ENCODE measurements around the gene ZRSR2.
"Not testable (repeated sequence)": the region's sequence is repeated elsewhere in the genome, so short reads cannot be mapped to it uniquely, and the experiment has no call there.

Gene ZRSR2

DNA sequence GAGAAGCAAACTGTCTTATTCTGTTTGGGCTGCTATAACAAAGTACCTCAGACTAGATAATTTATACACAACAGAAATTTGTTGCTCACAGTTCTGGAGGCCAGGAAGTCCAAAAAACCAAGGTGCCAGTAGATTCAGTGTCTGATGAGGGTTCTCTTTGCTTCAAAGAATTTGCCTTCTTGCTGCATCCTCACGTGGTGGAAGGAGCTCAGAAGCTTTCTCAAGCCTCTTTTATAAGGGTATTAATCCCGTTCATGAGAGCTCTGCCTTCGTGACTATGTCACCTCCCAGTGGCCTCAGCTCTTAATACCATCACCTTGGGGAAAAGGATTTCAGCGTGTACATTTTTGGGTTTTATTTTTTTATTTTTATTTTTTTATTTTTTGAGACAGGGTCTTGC is 32.1 kb upstream of the ZRSR2 start:
- no peak overlapping the region for H3K9ac ChIP-seq (ENCODE audit: low read length)
- no peak overlapping the region for H3K27ac ChIP-seq (ENCODE audit: low read depth, low read length)
- H3K36me3 ChIP-seq (ENCODE audit: insufficient read depth, low read length): peaks cover 4% of the 10 kb centered on the region
- no peaks in the 10 kb centered on the region for H3K27me3 ChIP-seq (ENCODE audit: control insufficient read depth in 1 of 2, insufficient read depth in 2 of 2, low read length in 2 of 2)
- H3K9me3 ChIP-seq (ENCODE audit: low read length): no peaks in the 10 kb centered on the region
- no peaks in the 10 kb centered on the region for H3K4me1 ChIP-seq (ENCODE audit: insufficient read depth, low read length)
- no peak overlapping the region for H3K4me3 ChIP-seq (ENCODE audit: low read depth in 1 of 2, low read length in 2 of 2)

DNA sequence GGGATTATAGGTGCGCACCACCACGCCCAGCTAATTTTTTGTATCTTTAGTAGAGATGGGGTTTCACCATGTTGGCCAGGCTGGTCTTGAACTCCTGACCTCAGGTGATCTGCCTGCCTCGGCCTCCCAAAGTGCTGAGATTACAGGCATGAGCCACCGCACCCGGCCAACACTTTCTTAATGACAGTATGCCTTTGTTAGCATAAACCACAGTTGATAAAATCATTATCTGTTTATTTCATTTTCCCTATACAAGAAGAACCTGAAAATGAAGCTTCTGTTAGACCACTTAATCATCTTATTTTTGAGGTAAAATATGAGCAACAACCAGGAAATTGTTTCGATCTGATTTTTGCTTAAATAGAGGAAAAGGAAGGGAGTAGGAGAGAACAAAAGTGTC is 30.4 kb upstream of the ZRSR2 start:
- not testable (repeated sequence) for H3K36me3 ChIP-seq (ENCODE audit: insufficient read depth, low read length); H3K4me1 ChIP-seq (ENCODE audit: insufficient read depth, low read length); H3K27ac ChIP-seq (ENCODE audit: low read depth, low read length); H3K4me3 ChIP-seq (ENCODE audit: low read depth in 1 of 2, low read length in 2 of 2); H3K9ac ChIP-seq (ENCODE audit: low read length); H3K27me3 ChIP-seq (ENCODE audit: control insufficient read depth in 1 of 2, insufficient read depth in 2 of 2, low read length in 2 of 2); H3K9me3 ChIP-seq (ENCODE audit: low read length)

DNA sequence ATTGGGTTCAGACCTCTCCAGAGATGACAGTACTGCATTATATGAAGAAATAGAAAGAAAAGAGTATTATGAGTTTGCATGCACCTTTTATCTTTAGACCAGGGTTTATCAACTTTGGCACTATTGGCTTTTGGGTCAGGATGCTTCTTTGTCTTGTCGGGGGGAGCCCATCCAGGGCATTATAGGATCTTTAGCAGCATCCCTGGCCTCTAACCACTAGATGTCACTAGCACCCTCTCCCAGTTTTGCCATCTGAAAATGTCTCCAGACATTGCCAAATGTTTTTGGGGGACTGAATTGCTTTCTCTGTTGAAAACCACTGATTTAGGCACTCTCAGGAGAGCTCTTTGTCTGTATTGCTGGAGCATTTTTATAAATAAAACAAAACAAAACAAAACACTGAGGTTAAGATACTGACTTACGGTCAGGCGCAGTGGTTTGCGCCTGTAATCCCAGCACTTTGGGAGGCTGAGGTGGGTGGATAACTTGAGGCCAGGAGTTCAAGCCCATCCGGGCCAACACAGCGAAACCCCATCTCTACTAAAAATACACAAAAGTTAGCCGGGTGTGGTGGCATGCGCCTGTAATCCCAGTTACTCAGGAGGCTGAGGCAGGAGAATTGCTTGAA is 28.6 kb upstream of the ZRSR2 start:
- H3K27me3 ChIP-seq (ENCODE audit: control insufficient read depth in 1 of 2, insufficient read depth in 2 of 2, low read length in 2 of 2): no peaks in the 10 kb centered on the region
- H3K4me1 ChIP-seq (ENCODE audit: insufficient read depth, low read length): no peaks in the 10 kb centered on the region
- H3K9ac ChIP-seq (ENCODE audit: low read length): no peak overlapping the region
- no peaks in the 10 kb centered on the region for H3K36me3 ChIP-seq (ENCODE audit: insufficient read depth, low read length)
- H3K27ac ChIP-seq (ENCODE audit: low read depth, low read length): no peak overlapping the region
- no peaks in the 10 kb centered on the region for H3K9me3 ChIP-seq (ENCODE audit: low read length)
- no peak overlapping the region for H3K4me3 ChIP-seq (ENCODE audit: low read depth in 1 of 2, low read length in 2 of 2)

DNA sequence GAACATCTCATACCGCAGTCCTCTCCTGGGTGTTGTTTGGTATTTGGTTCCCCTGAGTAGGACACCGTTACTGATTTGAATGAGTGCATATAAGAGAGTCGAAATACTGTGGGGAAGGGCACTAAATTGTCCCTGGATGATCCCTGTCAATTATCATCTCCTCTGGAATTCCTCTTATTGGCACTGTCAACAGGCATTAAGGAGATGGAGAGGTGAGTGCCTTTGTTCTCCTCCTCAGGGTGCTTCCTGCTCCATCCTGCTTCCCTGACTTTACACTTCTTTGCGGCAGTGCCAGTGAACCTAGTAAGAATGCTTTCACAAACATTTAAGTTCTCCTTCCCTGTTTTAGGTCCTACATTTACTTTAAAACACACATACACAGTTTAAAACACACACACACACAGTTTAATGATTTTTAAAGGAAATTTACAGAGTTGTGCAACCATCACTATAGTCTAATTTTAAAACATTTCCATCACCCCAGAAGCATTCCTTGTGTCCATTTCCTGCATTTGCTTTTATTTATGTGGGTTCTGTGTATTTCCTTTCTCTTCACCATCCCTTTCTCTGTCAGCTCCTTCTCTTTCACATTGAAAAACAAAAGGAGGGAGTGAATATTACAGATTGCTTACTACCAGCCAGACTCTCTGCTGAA is 20.9 kb upstream of the ZRSR2 start:
- H3K4me1 ChIP-seq (ENCODE audit: insufficient read depth, low read length): no peaks in the 10 kb centered on the region
- no peaks in the 10 kb centered on the region for H3K9me3 ChIP-seq (ENCODE audit: low read length)
- no peak overlapping the region for H3K27ac ChIP-seq (ENCODE audit: low read depth, low read length)
- peaks cover 7% of the 10 kb centered on the region for H3K36me3 ChIP-seq (ENCODE audit: insufficient read depth, low read length)
- H3K27me3 ChIP-seq (ENCODE audit: control insufficient read depth in 1 of 2, insufficient read depth in 2 of 2, low read length in 2 of 2): no peaks in the 10 kb centered on the region
- H3K4me3 ChIP-seq (ENCODE audit: low read depth in 1 of 2, low read length in 2 of 2): no peak overlapping the region
- no peak overlapping the region for H3K9ac ChIP-seq (ENCODE audit: low read length)

DNA sequence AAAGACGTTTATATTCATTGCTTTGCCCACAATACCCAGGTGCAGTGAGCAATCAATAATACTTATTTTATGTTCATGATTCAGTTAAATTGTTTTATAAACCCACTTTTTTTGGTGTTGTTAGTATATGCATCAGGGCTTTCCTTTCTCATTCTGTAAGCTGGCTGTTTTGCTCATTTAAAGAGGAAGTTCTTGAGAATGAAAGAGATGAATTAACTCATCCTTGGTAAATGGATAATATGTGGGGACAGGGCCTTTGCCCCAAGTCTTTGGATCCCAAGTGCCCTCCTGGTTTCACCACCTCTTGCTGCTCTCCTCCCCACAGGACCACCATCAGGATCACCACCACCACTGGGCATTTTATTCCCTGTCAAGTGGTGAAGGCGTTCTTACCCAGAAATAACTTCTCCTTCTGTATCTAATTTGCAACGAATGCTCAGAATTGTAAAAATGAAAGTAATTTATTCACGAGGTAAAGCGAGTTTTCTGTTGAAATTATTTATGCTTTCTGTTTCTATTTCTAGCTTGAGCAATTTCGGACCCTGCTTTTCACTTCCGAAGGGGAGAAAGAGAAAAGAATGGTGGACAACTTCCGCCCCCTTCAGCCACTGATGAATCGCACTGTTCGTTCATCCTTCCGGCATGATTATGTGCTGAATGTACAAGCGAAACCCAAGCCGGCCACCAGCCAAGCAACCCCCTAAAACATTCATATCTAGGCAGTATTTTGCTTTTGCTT is 8.2 kb upstream of the ZRSR2 start:
- Histone ChIP-seq H3K27ac (ENCODE audit: low read depth, low read length) (no peak overlapping the region), H3K27me3 (ENCODE audit: control insufficient read depth in 1 of 2, insufficient read depth in 2 of 2, low read length in 2 of 2) (no peaks in the 10 kb centered on the region), H3K9me3 (ENCODE audit: low read length) (no peaks in the 10 kb centered on the region), H3K36me3 (ENCODE audit: insufficient read depth, low read length) (peaks cover 18% of the 10 kb centered on the region), H3K4me1 (ENCODE audit: insufficient read depth, low read length) (no peaks in the 10 kb centered on the region), H3K9ac (ENCODE audit: low read length) (no peak overlapping the region), H3K4me3 (ENCODE audit: low read depth in 1 of 2, low read length in 2 of 2) (no peak overlapping the region)

DNA sequence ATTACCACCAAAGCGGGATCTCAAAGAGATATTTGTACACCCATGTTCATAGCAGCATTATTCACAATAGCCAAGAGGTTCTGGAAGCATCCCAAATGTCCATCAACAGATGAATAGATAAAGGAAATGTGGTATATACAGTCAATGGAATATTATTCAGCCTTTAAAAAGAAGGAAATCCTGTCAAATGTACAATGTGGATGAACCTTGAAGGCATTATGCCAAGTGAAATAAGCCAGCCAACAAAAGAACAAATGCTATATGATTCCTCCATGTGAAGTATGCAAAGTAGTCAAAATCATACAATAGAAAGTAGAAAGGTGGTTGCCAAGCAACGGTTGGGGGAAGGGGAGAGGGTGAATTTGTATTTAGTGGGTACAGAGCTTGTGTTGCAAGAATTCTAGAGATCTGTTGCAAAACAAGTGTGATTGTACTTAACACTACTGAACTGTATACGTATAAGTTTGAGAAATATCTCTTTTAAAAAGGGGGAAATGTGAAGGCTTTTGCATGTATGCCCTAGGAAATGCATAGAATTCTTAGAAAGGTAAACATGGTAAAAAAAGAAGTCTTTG is 5.0 kb upstream of the ZRSR2 start:
- Histone ChIP-seq H3K9ac (ENCODE audit: low read length) (no peak overlapping the region), H3K4me3 (ENCODE audit: low read depth in 1 of 2, low read length in 2 of 2) (no peak overlapping the region), H3K27ac (ENCODE audit: low read depth, low read length) (no peak overlapping the region), H3K9me3 (ENCODE audit: low read length) (no peaks in the 10 kb centered on the region), H3K36me3 (ENCODE audit: insufficient read depth, low read length) (peaks cover 10% of the 10 kb centered on the region), H3K4me1 (ENCODE audit: insufficient read depth, low read length) (peaks cover 5% of the 10 kb centered on the region), H3K27me3 (ENCODE audit: control insufficient read depth in 1 of 2, insufficient read depth in 2 of 2, low read length in 2 of 2) (no peaks in the 10 kb centered on the region)

DNA sequence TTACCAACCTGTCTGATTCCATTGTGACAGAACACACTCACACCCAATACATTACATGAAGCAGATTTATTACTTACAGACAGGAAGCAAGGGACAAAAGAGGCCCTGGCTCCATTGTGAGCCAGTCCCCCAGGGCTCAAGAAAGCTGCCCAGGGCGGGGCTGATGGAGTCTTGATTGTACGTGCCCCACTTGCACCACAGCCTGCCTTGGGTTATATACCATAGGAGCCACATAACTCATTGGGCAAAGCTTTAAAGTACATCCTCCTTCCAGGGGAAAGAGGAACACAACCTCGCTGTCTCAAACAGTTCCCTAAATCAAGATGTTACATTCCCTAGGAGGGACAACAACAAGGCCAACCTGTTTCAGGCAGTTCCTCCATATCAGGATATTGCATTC is 3.4 kb upstream of the ZRSR2 start:
- no peak overlapping the region for H3K9ac ChIP-seq (ENCODE audit: low read length)
- peaks cover 9% of the 10 kb centered on the region for H3K36me3 ChIP-seq (ENCODE audit: insufficient read depth, low read length)
- H3K4me1 ChIP-seq (ENCODE audit: insufficient read depth, low read length): peaks cover 5% of the 10 kb centered on the region
- H3K4me3 ChIP-seq (ENCODE audit: low read depth in 1 of 2, low read length in 2 of 2): no peak overlapping the region
- H3K9me3 ChIP-seq (ENCODE audit: low read length): no peaks in the 10 kb centered on the region
- H3K27me3 ChIP-seq (ENCODE audit: control insufficient read depth in 1 of 2, insufficient read depth in 2 of 2, low read length in 2 of 2): no peaks in the 10 kb centered on the region
- H3K27ac ChIP-seq (ENCODE audit: low read depth, low read length): no peak overlapping the region

DNA sequence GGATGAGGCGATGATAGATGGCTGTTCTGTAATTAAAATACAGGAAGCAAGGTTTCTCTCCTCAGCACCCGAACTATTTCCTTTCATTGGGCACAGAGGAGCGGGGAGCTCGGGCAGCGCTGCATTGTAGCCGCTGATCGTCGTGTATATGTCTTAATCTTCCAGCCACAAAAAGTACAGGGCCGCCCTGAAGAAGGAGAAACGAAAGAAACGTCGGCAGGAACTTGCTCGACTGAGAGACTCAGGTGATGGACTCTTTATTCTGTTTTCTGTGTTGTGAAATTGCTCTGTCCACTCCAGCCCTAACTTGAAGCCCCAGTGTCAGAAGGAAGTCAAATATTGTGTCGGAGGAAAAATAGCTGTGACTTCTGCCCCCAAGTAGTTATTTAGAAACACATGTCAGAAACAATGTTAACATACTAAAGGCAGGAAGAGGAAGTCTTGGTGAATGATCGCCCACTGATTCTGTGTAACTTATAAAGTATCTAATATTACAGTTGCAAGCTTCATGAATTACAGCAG is 546 bp downstream of the ZRSR2 start:
- Histone ChIP-seq H3K36me3 (ENCODE audit: insufficient read depth, low read length) (peaks cover 8% of the 10 kb centered on the region), H3K27ac (ENCODE audit: low read depth, low read length) (peak overlapping the region; percentile 36), H3K4me3 (ENCODE audit: low read depth in 1 of 2, low read length in 2 of 2) (peak overlapping the region; percentile 48 to 99), H3K9ac (ENCODE audit: low read length) (peak overlapping the region; percentile 82), H3K27me3 (ENCODE audit: control insufficient read depth in 1 of 2, insufficient read depth in 2 of 2, low read length in 2 of 2) (no peaks in the 10 kb centered on the region), H3K9me3 (ENCODE audit: low read length) (no peaks in the 10 kb centered on the region), H3K4me1 (ENCODE audit: insufficient read depth, low read length) (peaks cover 5% of the 10 kb centered on the region)

DNA sequence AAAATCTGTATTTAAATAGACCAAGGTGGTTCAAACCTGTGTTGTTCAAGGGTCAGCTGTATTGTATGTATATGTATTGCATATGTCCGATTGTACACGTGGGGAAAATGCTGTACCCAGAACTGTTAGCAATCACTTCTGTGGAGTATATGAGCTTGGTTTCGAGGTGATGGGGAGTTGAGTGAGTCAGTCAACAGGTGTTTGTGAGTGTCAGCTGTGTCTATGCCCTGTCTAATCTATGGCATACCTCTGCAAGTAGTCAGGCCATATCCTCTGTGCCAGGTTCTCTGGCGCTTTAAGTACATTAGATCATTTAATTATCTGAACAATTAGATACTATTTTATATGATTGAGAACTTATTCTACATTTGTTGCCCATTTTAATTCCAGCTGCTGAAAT is 7.4 kb downstream of the ZRSR2 start:
- no peak overlapping the region for H3K9ac ChIP-seq (ENCODE audit: low read length)
- H3K9me3 ChIP-seq (ENCODE audit: low read length): no peaks in the 10 kb centered on the region
- H3K27ac ChIP-seq (ENCODE audit: low read depth, low read length): no peak overlapping the region
- no peaks in the 10 kb centered on the region for H3K4me1 ChIP-seq (ENCODE audit: insufficient read depth, low read length)
- H3K27me3 ChIP-seq (ENCODE audit: control insufficient read depth in 1 of 2, insufficient read depth in 2 of 2, low read length in 2 of 2): no peaks in the 10 kb centered on the region
- H3K36me3 ChIP-seq (ENCODE audit: insufficient read depth, low read length): peaks cover 20% of the 10 kb centered on the region
- H3K4me3 ChIP-seq (ENCODE audit: low read depth in 1 of 2, low read length in 2 of 2): no peak overlapping the region

DNA sequence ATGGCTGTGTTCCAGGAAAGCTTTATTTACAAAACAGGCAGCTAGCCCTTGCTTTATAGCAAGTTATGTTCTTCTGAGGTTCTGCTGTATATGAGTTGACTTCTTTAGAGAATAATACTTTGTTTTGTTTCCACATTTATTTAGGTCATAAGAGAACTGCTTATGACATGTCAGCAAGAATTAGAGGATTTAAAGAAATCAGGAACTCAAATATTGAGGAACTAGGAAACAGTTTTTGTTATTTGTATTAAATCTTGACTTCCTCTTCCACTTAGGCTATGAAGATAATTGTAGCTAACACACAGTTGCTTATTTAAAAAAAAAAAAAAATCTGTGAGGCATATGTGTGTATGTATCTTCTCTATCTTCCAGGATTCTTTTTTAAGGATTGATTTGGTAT is 14.3 kb downstream of the ZRSR2 start:
- H3K4me3 ChIP-seq (ENCODE audit: low read depth in 1 of 2, low read length in 2 of 2): no peak overlapping the region
- no peak overlapping the region for H3K9ac ChIP-seq (ENCODE audit: low read length)
- no peak overlapping the region for H3K27ac ChIP-seq (ENCODE audit: low read depth, low read length)
- no peaks in the 10 kb centered on the region for H3K4me1 ChIP-seq (ENCODE audit: insufficient read depth, low read length)
- H3K36me3 ChIP-seq (ENCODE audit: insufficient read depth, low read length): peaks cover 30% of the 10 kb centered on the region
- H3K27me3 ChIP-seq (ENCODE audit: control insufficient read depth in 1 of 2, insufficient read depth in 2 of 2, low read length in 2 of 2): no peaks in the 10 kb centered on the region
- H3K9me3 ChIP-seq (ENCODE audit: low read length): no peaks in the 10 kb centered on the region

DNA sequence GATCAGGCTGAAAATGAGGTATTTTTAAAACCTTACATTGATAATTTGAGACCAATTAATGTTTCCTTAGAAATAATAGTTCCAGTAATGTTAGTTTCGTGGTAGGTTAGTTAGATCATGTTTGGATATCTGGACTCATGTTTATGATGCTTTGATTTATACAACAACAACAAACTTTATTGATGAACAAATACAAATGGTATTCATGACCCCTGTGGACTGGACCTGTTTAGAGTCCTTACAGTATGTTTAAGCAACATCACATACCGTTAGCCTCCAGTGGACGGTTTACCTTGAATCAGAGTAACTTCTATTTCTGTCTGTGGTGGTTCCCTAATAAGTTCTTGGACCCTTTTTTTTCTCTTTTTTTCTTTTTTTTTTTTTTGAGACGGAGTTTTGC is 18.0 kb downstream of the ZRSR2 start:
- Histone ChIP-seq H3K27me3 (ENCODE audit: control insufficient read depth in 1 of 2, insufficient read depth in 2 of 2, low read length in 2 of 2) (no peaks in the 10 kb centered on the region), H3K9ac (ENCODE audit: low read length) (no peak overlapping the region), H3K4me3 (ENCODE audit: low read depth in 1 of 2, low read length in 2 of 2) (no peak overlapping the region), H3K36me3 (ENCODE audit: insufficient read depth, low read length) (peaks cover 30% of the 10 kb centered on the region), H3K4me1 (ENCODE audit: insufficient read depth, low read length) (no peaks in the 10 kb centered on the region), H3K27ac (ENCODE audit: low read depth, low read length) (no peak overlapping the region), H3K9me3 (ENCODE audit: low read length) (no peaks in the 10 kb centered on the region)
